IMR-90 (cell line): ENCODE data around the gene GIT1. TPM values are rescaled to one million over a fixed set of nuclear protein-coding genes. Genes with fewer than 3 reads are reported as not detected.

Experiments used
- ATAC-seq: fragments of 200-7000 bp; cut with Tn5 transposase; 2 replicates; pipeline ENCODE4 v1.9.1; 2020; ENCODE audit warnings: low read depth, mild to moderate bottlenecking, moderate library complexity
- BruUV-seq: library from RNA; stranded (reverse); fragments of 400-500 nt; replicated peaks from 2 replicates; lab custom pipeline; 2021; lab: Mats Ljungman, UMichigan
- CTCF ChIA-PET: fragments of 300-600 bp; formaldehyde crosslinking; extraction: SDS; loops from one replicate; lab custom pipeline; 2021; ENCODE audit warnings: antibody characterized with exemption; lab: Yijun Ruan, JAX
- POLR2A ChIA-PET: fragments of 300-600 bp; sonication (Branson Sonifier 250); formaldehyde crosslinking; loops from one replicate; lab custom pipeline; 2022; ENCODE audit warnings: antibody characterized with exemption; ENCODE audit not compliant: unreplicated experiment; lab: Charles Lee
- DNase-seq: peaks from one replicate; pipeline ENCODE4 v3.0.0; 2013
- H2AFZ ChIP-seq: replicated peaks from 2 replicates; pipeline ENCODE3; 2013; ENCODE audit warnings: low read length, mild to moderate bottlenecking; ENCODE audit not compliant: poor library complexity
- H2AK5ac ChIP-seq: 2 replicates; pipeline ENCODE4 v1.6.1; 2013; ENCODE audit warnings: low read depth, low read length, inconsistent platforms
- H2AK9ac ChIP-seq: replicated peaks from 2 replicates; pipeline ENCODE3; 2013; ENCODE audit warnings: mild to moderate bottlenecking, low read depth, low read length, moderate library complexity; ENCODE audit not compliant: poor library complexity
- H2BK120ac ChIP-seq: 2 replicates; pipeline ENCODE4 v1.6.1; 2013; ENCODE audit warnings: low read depth, low read length, inconsistent platforms
- H2BK15ac ChIP-seq: 3 replicates; pipeline ENCODE4 v1.6.1; 2013; ENCODE audit warnings: low read depth, low read length, inconsistent platforms
- H2BK20ac ChIP-seq: 2 replicates; pipeline ENCODE4 v1.6.1; 2013; ENCODE audit warnings: low read depth, mild to moderate bottlenecking, inconsistent platforms, low read length, moderate library complexity
- H2BK5ac ChIP-seq: 2 replicates; pipeline ENCODE4 v1.6.1; 2013; ENCODE audit warnings: mild to moderate bottlenecking, low read depth, low read length, inconsistent platforms; ENCODE audit not compliant: poor library complexity, severe bottlenecking
- H3K14ac ChIP-seq: replicated peaks from 2 replicates; pipeline ENCODE4 v1.6.1; 2013; ENCODE audit warnings: low read depth, low read length, inconsistent platforms
- H3K18ac ChIP-seq: 2 replicates; pipeline ENCODE4 v1.6.1; 2013; ENCODE audit warnings: low read depth, low read length, control low read depth
- H3K23ac ChIP-seq: 2 replicates; pipeline ENCODE4 v1.6.1; 2013; ENCODE audit warnings: low read depth, low read length, inconsistent platforms
- H3K27ac ChIP-seq: 2 replicates; pipeline ENCODE4 v1.5.1; 2013; ENCODE audit warnings: mild to moderate bottlenecking, control low read depth, low read length; ENCODE audit not compliant: insufficient read depth
- H3K27me3 ChIP-seq: 2 replicates; pipeline ENCODE4 v1.6.1; 2013; ENCODE audit warnings: low read length; ENCODE audit not compliant: control insufficient read depth, insufficient read depth
- H3K36me3 ChIP-seq: 2 replicates; pipeline ENCODE4 v1.6.1; 2013; ENCODE audit warnings: low read length, mixed read lengths; ENCODE audit not compliant: control insufficient read depth, insufficient read depth
- H3K4ac ChIP-seq: 2 replicates; pipeline ENCODE4 v1.6.1; 2013; ENCODE audit warnings: low read depth, low read length, inconsistent platforms
- H3K4me1 ChIP-seq: 2 replicates; pipeline ENCODE4 v1.6.1; 2013; ENCODE audit warnings: low read length, mixed read lengths; ENCODE audit not compliant: control insufficient read depth, insufficient read depth
- H3K4me2 ChIP-seq: 2 replicates; pipeline ENCODE4 v1.6.1; 2013; ENCODE audit warnings: low read depth, mild to moderate bottlenecking, control low read depth, low read length, moderate library complexity
- H3K4me3 ChIP-seq: 2 replicates; pipeline ENCODE4 v1.5.1; 2013; ENCODE audit warnings: low read depth, mild to moderate bottlenecking, control low read depth, low read length, moderate library complexity; ENCODE audit not compliant: insufficient read depth
- H3K56ac ChIP-seq: 2 replicates; pipeline ENCODE4 v1.6.1; 2013; ENCODE audit warnings: low read length, inconsistent platforms; ENCODE audit not compliant: insufficient read depth; ENCODE audit errors: extremely low read depth
- H3K79me1 ChIP-seq, 2 experiments: 2 replicates each; pipeline ENCODE4 v1.6.1; 2013; ENCODE audit warnings: low read length in 2 of 2, inconsistent platforms in 1 of 2, low read depth in 1 of 2
- H3K9ac ChIP-seq: 2 replicates; pipeline ENCODE4 v1.6.1; 2013; ENCODE audit warnings: low read depth, low read length, control low read depth
- H3K9me1 ChIP-seq: 2 replicates; pipeline ENCODE4 v1.6.1; 2013; ENCODE audit warnings: low read length, inconsistent platforms; ENCODE audit not compliant: insufficient read depth
- H3K9me3 ChIP-seq: 2 replicates; pipeline ENCODE4 v1.6.1; 2013; ENCODE audit warnings: low read length; ENCODE audit not compliant: control insufficient read depth, insufficient read depth
- H4K20me1 ChIP-seq: 2 replicates; pipeline ENCODE4 v1.6.1; 2013; ENCODE audit warnings: low read length, inconsistent platforms; ENCODE audit not compliant: insufficient read depth
- H4K5ac ChIP-seq: 2 replicates; pipeline ENCODE4 v1.6.1; 2013; ENCODE audit warnings: mild to moderate bottlenecking, low read depth, low read length, control low read depth
- H4K8ac ChIP-seq, 2 experiments: 2 replicates each; pipeline ENCODE4 v1.6.1; 2013; ENCODE audit warnings: low read depth in 2 of 2, low read length in 2 of 2, control low read depth in 1 of 2, inconsistent platforms in 1 of 2
- H4K91ac ChIP-seq: 2 replicates; pipeline ENCODE4 v1.6.1; 2013; ENCODE audit warnings: low read depth, low read length, inconsistent platforms; ENCODE audit not compliant: insufficient read depth
- BHLHE40 ChIP-seq: fragments of 150-350 bp; IDR thresholded peaks from 2 replicates; pipeline ENCODE4 v1.6.1; 2016; ENCODE audit warnings: mild to moderate bottlenecking, low read depth, low read length
- CHD1 ChIP-seq: IDR thresholded peaks from 2 replicates; pipeline ENCODE4 v1.6.1; 2012; ENCODE audit warnings: low read depth, low read length, improper control_type of control experiment
- MAFK ChIP-seq: IDR thresholded peaks from 2 replicates; pipeline ENCODE4 v1.6.1; 2012; ENCODE audit warnings: low read depth, low read length, improper control_type of control experiment
- MXI1 ChIP-seq: IDR thresholded peaks from 2 replicates; pipeline ENCODE4 v1.6.1; 2012; ENCODE audit warnings: low read depth, mild to moderate bottlenecking, low read length, moderate library complexity, borderline replicate concordance
- NFE2L2 ChIP-seq: fragments of 150-350 bp; IDR thresholded peaks from 2 replicates; pipeline ENCODE4 v1.6.1; 2016; ENCODE audit warnings: low read depth, mild to moderate bottlenecking, low read length
- POLR2A ChIP-seq: IDR thresholded peaks from 2 replicates; pipeline ENCODE4 v1.6.1; 2012; ENCODE audit warnings: mild to moderate bottlenecking, low read depth, low read length
- RCOR1 ChIP-seq: IDR thresholded peaks from 2 replicates; pipeline ENCODE4 v1.6.1; 2012; ENCODE audit warnings: mild to moderate bottlenecking, low read length, improper control_type of control experiment; ENCODE audit not compliant: insufficient replicate concordance
- RFX5 ChIP-seq: IDR thresholded peaks from 2 replicates; pipeline ENCODE4 v1.8.0; 2012; ENCODE audit warnings: low read depth, mild to moderate bottlenecking, low read length, moderate library complexity
- SMC3 ChIP-seq: fragments of 150-350 bp; IDR thresholded peaks from 2 replicates; pipeline ENCODE4 v1.6.1; 2016; ENCODE audit warnings: low read depth, mild to moderate bottlenecking, antibody characterized with exemption, low read length, moderate library complexity
- WGBS, 2 experiments: methylation state at CpG; one replicate each; pipeline versions ENCODE4 v1.1.5 to v1.1.7; 2013; ENCODE audit warnings: missing lambda C conversion rate in 2 of 2; ENCODE audit not compliant: insufficient read length in 1 of 2; ENCODE audit errors: extremely low coverage in 2 of 2; 5-methylcytosine and 5-hydroxymethylcytosine counted together
- dilution Hi-C: fragments of 300-500 bp; cut with HindIII; formaldehyde crosslinking; loops from one replicate; pipeline ENCODE4 v1.14.3; 2018; ENCODE audit warnings: low sequenced_read_pairs; ENCODE audit not compliant: unreplicated experiment
- in situ Hi-C: fragments of 300-500 bp; cut with MboI; formaldehyde crosslinking; loops from 3 replicates; pipeline ENCODE4 v1.14.3; 2019; ENCODE audit warnings: low sequenced_read_pairs, inconsistent platforms, mixed read lengths
- intact Hi-C: fragments of 100-400 bp; cut with micrococcal nuclease; formaldehyde crosslinking; loops from 2 replicates; pipeline ENCODE4 v1.10.0; 2022
- polyA plus RNA-seq, 3 experiments: library from polyadenylated mRNA; depleted of rRNA; stranded (reverse); fragments of >200 nt; gene quantifications; 2 replicates each; pipeline ENCODE4 v1.2.3, GENCODE V29; 2012; ENCODE audit warnings: low replicate concordance in 1 of 3
- total RNA-seq: library from RNA; depleted of rRNA; stranded (reverse); fragments of >200 nt; gene quantifications from 2 replicates; pipeline ENCODE4 v1.2.3, GENCODE V29; 2012
- TF ChIP-seq, protein P1 (sequence below): fragments of 150-350 bp; IDR thresholded peaks from 2 replicates; pipeline ENCODE4 v1.6.1; 2016; ENCODE audit warnings: low read depth, mild to moderate bottlenecking, low read length, moderate library complexity, borderline replicate concordance
- TF ChIP-seq, protein P2 (sequence below): conservative IDR thresholded peaks from 2 replicates; pipeline ENCODE4 v1.5.1; 2012; ENCODE audit warnings: mild to moderate bottlenecking, low read depth, low read length, improper control_type of control experiment
- TF ChIP-seq, protein P3 (sequence below): fragments of 150-350 bp; IDR thresholded peaks from 2 replicates; pipeline ENCODE4 v1.6.1; 2017; ENCODE audit warnings: mild to moderate bottlenecking, antibody characterized with exemption, low read length, low read depth

Gene GIT1
- total and polyA plus RNA-seq, 2 of the 4 experiments (the other 2 are of a cell fraction): 14.2 to 34.2 TPM

DNA sequence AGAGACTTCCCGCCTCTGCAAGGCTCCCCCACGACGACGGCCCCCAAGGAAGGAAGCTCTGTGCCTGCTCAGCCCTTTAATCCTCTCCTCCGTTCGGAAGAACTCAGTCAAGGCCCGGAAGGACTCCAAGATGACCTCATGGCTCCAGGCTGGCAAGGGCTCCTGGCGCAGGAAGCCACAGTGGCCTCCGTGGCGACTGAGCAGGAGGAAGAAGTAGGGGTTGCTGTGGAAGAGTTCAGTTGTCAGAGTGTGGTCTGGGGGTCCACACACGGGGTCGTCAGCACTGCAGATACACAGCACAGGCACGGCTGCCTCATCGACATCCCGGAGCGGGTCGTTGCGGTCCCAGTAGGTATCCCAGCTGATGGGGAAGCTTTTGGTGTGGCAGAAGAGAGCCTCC lies 26.8 kb downstream of the GIT1 start:
- no peak overlapping the region for H3K23ac ChIP-seq
- no peak overlapping the region for H2AK5ac ChIP-seq
- no peak overlapping the region for H2AK9ac ChIP-seq
- ATAC-seq (no peak), DNase-seq (no peak)
- WGBS, 2 experiments: 98% methylated on average over 8 of the region's 18 CpGs; no CpG with 5 or more reads in 1 of the 2 experiments
- no peak overlapping the region for H2AFZ ChIP-seq
- peaks cover 7% of the 10 kb centered on the region; the same call in 1 of the 2 replicates for H3K36me3 ChIP-seq
- no peak overlapping the region for H4K5ac ChIP-seq
- ChIA-PET CTCF (no interaction called here), POLR2A (no interaction called here)
- H3K27ac ChIP-seq: no peak overlapping the region
- H3K9me1 ChIP-seq: peaks cover 2% of the 10 kb centered on the region; the same call in 1 of the 2 replicates
- H3K14ac ChIP-seq: no peak overlapping the region
- no peaks in the 10 kb centered on the region for H3K9me3 ChIP-seq
- H3K4me2 ChIP-seq: no peak overlapping the region
- no peak overlapping the region for H2BK20ac ChIP-seq
- in situ Hi-C loops (no loop called here), intact Hi-C loops (loop anchor here (10.0 kb wide), 1 partner anchor 418 kb away; no protein-coding TSS in a partner anchor), dilution Hi-C loops (no loop called here)
- no TSS peak for BruUV-seq
- no peak for TF ChIP-seq MXI1
- no peak for TF ChIP-seq NFE2L2
- no peak for TF ChIP-seq MAFK
- no peak for TF ChIP-seq BHLHE40
- no peak for TF ChIP-seq RCOR1
- TF ChIP-seq, protein P1, sequence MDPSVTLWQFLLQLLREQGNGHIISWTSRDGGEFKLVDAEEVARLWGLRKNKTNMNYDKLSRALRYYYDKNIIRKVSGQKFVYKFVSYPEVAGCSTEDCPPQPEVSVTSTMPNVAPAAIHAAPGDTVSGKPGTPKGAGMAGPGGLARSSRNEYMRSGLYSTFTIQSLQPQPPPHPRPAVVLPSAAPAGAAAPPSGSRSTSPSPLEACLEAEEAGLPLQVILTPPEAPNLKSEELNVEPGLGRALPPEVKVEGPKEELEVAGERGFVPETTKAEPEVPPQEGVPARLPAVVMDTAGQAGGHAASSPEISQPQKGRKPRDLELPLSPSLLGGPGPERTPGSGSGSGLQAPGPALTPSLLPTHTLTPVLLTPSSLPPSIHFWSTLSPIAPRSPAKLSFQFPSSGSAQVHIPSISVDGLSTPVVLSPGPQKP: no peak
- TF ChIP-seq, protein P2, sequence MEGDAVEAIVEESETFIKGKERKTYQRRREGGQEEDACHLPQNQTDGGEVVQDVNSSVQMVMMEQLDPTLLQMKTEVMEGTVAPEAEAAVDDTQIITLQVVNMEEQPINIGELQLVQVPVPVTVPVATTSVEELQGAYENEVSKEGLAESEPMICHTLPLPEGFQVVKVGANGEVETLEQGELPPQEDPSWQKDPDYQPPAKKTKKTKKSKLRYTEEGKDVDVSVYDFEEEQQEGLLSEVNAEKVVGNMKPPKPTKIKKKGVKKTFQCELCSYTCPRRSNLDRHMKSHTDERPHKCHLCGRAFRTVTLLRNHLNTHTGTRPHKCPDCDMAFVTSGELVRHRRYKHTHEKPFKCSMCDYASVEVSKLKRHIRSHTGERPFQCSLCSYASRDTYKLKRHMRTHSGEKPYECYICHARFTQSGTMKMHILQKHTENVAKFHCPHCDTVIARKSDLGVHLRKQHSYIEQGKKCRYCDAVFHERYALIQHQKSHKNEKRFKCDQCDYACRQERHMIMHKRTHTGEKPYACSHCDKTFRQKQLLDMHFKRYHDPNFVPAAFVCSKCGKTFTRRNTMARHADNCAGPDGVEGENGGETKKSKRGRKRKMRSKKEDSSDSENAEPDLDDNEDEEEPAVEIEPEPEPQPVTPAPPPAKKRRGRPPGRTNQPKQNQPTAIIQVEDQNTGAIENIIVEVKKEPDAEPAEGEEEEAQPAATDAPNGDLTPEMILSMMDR: no peak
- TF ChIP-seq POLR2A: no peak
- no peak for TF ChIP-seq SMC3
- TF ChIP-seq, protein P3, sequence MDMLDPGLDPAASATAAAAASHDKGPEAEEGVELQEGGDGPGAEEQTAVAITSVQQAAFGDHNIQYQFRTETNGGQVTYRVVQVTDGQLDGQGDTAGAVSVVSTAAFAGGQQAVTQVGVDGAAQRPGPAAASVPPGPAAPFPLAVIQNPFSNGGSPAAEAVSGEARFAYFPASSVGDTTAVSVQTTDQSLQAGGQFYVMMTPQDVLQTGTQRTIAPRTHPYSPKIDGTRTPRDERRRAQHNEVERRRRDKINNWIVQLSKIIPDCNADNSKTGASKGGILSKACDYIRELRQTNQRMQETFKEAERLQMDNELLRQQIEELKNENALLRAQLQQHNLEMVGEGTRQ: no peak
- TF ChIP-seq CHD1: no peak
- TF ChIP-seq RFX5: no peak
- no peak overlapping the region for H3K4me3 ChIP-seq
- no peaks in the 10 kb centered on the region for H4K20me1 ChIP-seq
- H4K8ac ChIP-seq: no peak overlapping the region
- H2BK5ac ChIP-seq: no peak overlapping the region
- no peak overlapping the region for H3K56ac ChIP-seq
- no peak overlapping the region for H3K4ac ChIP-seq
- no peaks in the 10 kb centered on the region for H3K27me3 ChIP-seq
- H2BK15ac ChIP-seq: no peak overlapping the region
- no peak overlapping the region for H3K9ac ChIP-seq
- no peak overlapping the region for H4K91ac ChIP-seq
- H3K79me1 ChIP-seq: peaks cover 2 to 12% of the 10 kb centered on the region in 2 experiments; a peak in 2 of 4 replicates
- no peak overlapping the region for H2BK120ac ChIP-seq
- H3K4me1 ChIP-seq: no peaks in the 10 kb centered on the region; the same call in 1 of the 2 replicates
- H3K18ac ChIP-seq: no peak overlapping the region
